Esophagus squamous epithelium (tissue), 4 donors: ENCODE results near the gene YTHDC1.

Experiments
- CTCF ChIP-seq, 6 experiments: fragments of 450-650 bp in 4 of 6; fragments of 200-600 bp in 2 of 6; sonication (generic) in 2 of 6; IDR thresholded peaks; one replicate each; pipeline ENCODE4 v1.5.1; 2016 to 2019; ENCODE audit warnings: antibody characterized with exemption in 6 of 6, mild to moderate bottlenecking in 4 of 6, moderate library complexity in 4 of 6
- POLR2A ChIP-seq, 4 donors: fragments of 450-650 bp; IDR thresholded peaks; one replicate each; pipeline ENCODE4 v1.6.1; 2017; ENCODE audit warnings: antibody characterized with exemption in 4 of 4, mild to moderate bottlenecking in 4 of 4, moderate library complexity in 3 of 4

- TF ChIP-seq CTCF (IDR thresholded peaks at IDR 0.05) (no peak), POLR2A (IDR thresholded peaks at IDR 0.05) (no peak)
Observed at GRCh38 chr4:68344785-68345184, 5.1 kb downstream of the YTHDC1 start.
